WTC11 (cell line): ENCODE measurements around the gene CHAC1. TPM values are rescaled to one million over a fixed set of nuclear protein-coding genes. Genes with fewer than 3 reads are reported as not detected.

ENCODE experiments used
- AR ChIP-seq: fragments of 250-450 bp; sonication (Bioruptor Pico); IDR thresholded peaks from 2 replicates; pipeline ENCODE4 v1.9.0; 2021; ENCODE audit warnings: mild to moderate bottlenecking
- ARID4B ChIP-seq: sonication (generic); formaldehyde crosslinking; IDR thresholded peaks from 2 replicates; pipeline ENCODE4 v1.8.0; 2023; ENCODE audit warnings: missing genetic modification reagents, mild to moderate bottlenecking, borderline replicate concordance
- ATF2 ChIP-seq: sonication (generic); formaldehyde crosslinking; IDR thresholded peaks from 2 replicates; pipeline ENCODE4 v1.8.1; 2022; ENCODE audit warnings: low read depth, missing genetic modification reagents, borderline replicate concordance
- ELF4 ChIP-seq: sonication (generic); formaldehyde crosslinking; IDR thresholded peaks from 2 replicates; pipeline ENCODE4 v1.8.1; 2022; ENCODE audit warnings: low read depth, mild to moderate bottlenecking, moderate library complexity, missing genetic modification reagents
- FOXJ3 ChIP-seq: sonication (generic); formaldehyde crosslinking; IDR thresholded peaks from 2 replicates; pipeline ENCODE4 v1.9.0; 2021; ENCODE audit warnings: missing genetic modification reagents, mild to moderate bottlenecking, borderline replicate concordance
- GABPB1 ChIP-seq: sonication (generic); formaldehyde crosslinking; IDR thresholded peaks from 2 replicates; pipeline ENCODE4 v1.8.1; 2023; ENCODE audit warnings: mild to moderate bottlenecking, missing genetic modification reagents
- GTF2I ChIP-seq: fragments of 250-450 bp; sonication (Bioruptor Pico); conservative IDR thresholded peaks from 2 replicates; pipeline ENCODE4 v1.4.0; 2021; ENCODE audit warnings: mild to moderate bottlenecking
- IRF2 ChIP-seq: sonication (generic); formaldehyde crosslinking; IDR thresholded peaks from 2 replicates; pipeline ENCODE4 v1.8.0; 2022; ENCODE audit warnings: low read depth, missing genetic modification reagents, borderline replicate concordance
- NFE2L1 ChIP-seq: sonication (generic); formaldehyde crosslinking; IDR thresholded peaks from 2 replicates; pipeline ENCODE4 v1.8.1; 2023; ENCODE audit warnings: missing genetic modification reagents
- NR2C2 ChIP-seq: sonication (generic); formaldehyde crosslinking; IDR thresholded peaks from 2 replicates; pipeline ENCODE4 v1.8.0; 2022; ENCODE audit warnings: mild to moderate bottlenecking, missing genetic modification reagents
- RELA ChIP-seq: sonication (generic); formaldehyde crosslinking; IDR thresholded peaks from 2 replicates; pipeline ENCODE4 v1.8.1; 2022; ENCODE audit warnings: missing genetic modification reagents, mild to moderate bottlenecking, borderline replicate concordance
- USF1 ChIP-seq: sonication (generic); formaldehyde crosslinking; IDR thresholded peaks from 2 replicates; pipeline ENCODE4 v1.8.0; 2022; ENCODE audit warnings: mild to moderate bottlenecking, missing genetic modification reagents
- ZNF232 ChIP-seq: sonication (generic); formaldehyde crosslinking; IDR thresholded peaks from 2 replicates; pipeline ENCODE4 v1.8.0; 2022; ENCODE audit warnings: mild to moderate bottlenecking, missing genetic modification reagents
- ZNF423 ChIP-seq: fragments of 250-450 bp; sonication (Bioruptor Pico); IDR thresholded peaks from 2 replicates; pipeline ENCODE4 v2.1.2; 2022; ENCODE audit warnings: mild to moderate bottlenecking, moderate library complexity
- total RNA-seq: library from RNA; stranded (reverse); gene quantifications from 3 replicates; pipeline ENCODE4 v1.2.3, GENCODE V29; 2021
- TF ChIP-seq, protein P1 (sequence below): sonication (generic); formaldehyde crosslinking; conservative IDR thresholded peaks from 2 replicates; pipeline ENCODE4 v1.8.1; 2022; ENCODE audit warnings: mild to moderate bottlenecking, missing genetic modification reagents
- TF ChIP-seq, protein P2 (sequence below): sonication (generic); formaldehyde crosslinking; IDR thresholded peaks from 2 replicates; pipeline ENCODE4 v1.8.0; 2023; ENCODE audit warnings: mild to moderate bottlenecking, missing genetic modification reagents
- TF ChIP-seq, protein P3 (sequence below): sonication (generic); formaldehyde crosslinking; conservative IDR thresholded peaks from 2 replicates; pipeline ENCODE4 v1.8.1; 2023; ENCODE audit warnings: mild to moderate bottlenecking, low read depth, missing genetic modification reagents, moderate library complexity
- TF ChIP-seq, protein P4 (sequence below): sonication (generic); formaldehyde crosslinking; IDR thresholded peaks from 2 replicates; pipeline ENCODE4 v1.8.0; 2022; ENCODE audit warnings: mild to moderate bottlenecking, missing genetic modification reagents
- TF ChIP-seq, protein P5 (sequence below): fragments of 250-450 bp; sonication (Bioruptor Pico); IDR thresholded peaks from 2 replicates; pipeline ENCODE4 v2.1.2; 2022; ENCODE audit warnings: mild to moderate bottlenecking, moderate library complexity

Gene CHAC1
- total RNA-seq, 1 experiment from 2014 or later, result 31.0 TPM

DNA sequence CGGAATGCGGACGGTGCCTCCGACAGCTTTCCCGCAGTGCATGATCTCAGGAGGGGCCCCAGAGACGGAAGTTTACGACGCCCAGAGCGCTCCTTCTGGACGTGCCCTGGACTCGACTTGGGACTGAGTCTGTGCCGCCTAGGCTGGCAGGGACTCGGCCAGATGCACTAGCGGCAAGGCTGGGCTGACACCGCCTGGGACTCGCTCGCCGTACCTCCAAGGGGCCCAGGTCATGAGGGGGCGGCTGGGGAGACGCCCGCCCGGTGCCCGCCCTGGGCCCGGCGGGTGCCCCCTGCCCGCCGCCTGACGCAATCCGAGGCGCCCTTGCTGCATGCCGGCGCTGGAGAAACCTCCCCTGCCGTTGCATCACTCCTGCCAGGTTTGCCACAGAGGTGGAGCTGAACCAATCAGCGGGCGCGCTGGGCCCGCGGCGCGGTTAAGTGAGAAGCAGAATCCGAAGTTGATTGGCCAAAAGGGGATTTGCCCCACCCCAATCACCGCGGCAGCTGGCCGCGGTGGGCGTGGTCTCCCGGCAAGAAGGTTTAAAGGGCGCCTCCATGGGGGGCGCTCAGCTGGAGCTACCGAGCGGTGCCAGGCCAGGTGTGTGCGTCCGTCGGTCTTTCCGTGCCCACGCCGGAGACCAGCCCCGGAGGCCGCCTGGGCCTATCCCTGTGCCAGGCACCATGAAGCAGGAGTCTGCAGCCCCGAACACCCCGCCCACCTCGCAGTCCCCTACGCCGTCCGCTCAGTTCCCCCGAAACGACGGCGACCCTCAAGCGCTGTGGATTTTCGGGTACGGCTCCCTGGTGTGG lies at the start of gene CHAC1 (continued):
- no peak for TF ChIP-seq AR (CRISPR knock-in tag)
- TF ChIP-seq, protein P1, sequence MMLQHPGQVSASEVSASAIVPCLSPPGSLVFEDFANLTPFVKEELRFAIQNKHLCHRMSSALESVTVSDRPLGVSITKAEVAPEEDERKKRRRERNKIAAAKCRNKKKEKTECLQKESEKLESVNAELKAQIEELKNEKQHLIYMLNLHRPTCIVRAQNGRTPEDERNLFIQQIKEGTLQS (CRISPR knock-in tag), result peak; percentile 98
- TF ChIP-seq, protein P2, sequence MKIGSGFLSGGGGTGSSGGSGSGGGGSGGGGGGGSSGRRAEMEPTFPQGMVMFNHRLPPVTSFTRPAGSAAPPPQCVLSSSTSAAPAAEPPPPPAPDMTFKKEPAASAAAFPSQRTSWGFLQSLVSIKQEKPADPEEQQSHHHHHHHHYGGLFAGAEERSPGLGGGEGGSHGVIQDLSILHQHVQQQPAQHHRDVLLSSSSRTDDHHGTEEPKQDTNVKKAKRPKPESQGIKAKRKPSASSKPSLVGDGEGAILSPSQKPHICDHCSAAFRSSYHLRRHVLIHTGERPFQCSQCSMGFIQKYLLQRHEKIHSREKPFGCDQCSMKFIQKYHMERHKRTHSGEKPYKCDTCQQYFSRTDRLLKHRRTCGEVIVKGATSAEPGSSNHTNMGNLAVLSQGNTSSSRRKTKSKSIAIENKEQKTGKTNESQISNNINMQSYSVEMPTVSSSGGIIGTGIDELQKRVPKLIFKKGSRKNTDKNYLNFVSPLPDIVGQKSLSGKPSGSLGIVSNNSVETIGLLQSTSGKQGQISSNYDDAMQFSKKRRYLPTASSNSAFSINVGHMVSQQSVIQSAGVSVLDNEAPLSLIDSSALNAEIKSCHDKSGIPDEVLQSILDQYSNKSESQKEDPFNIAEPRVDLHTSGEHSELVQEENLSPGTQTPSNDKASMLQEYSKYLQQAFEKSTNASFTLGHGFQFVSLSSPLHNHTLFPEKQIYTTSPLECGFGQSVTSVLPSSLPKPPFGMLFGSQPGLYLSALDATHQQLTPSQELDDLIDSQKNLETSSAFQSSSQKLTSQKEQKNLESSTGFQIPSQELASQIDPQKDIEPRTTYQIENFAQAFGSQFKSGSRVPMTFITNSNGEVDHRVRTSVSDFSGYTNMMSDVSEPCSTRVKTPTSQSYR (CRISPR knock-in tag), result 0 out of 2 replicates have a peak, but pooled peaks have one; percentile 40
- no peak; the same call in 1 of the 2 replicates for TF ChIP-seq IRF2 (CRISPR knock-in tag)
- no peak for TF ChIP-seq NR2C2
- peak; percentile 98 for TF ChIP-seq GABPB1 (CRISPR knock-in tag)
- peak; percentile 79; the same call in 1 of the 2 replicates for TF ChIP-seq ARID4B (CRISPR knock-in tag)
- 0 out of 2 replicates have a peak, but pooled peaks have one; percentile 10 for TF ChIP-seq ZNF232
- TF ChIP-seq NFE2L1 (CRISPR knock-in tag), result no peak
- TF ChIP-seq ELF4, result no peak; the same call in 1 of the 2 replicates
- TF ChIP-seq, protein P3, sequence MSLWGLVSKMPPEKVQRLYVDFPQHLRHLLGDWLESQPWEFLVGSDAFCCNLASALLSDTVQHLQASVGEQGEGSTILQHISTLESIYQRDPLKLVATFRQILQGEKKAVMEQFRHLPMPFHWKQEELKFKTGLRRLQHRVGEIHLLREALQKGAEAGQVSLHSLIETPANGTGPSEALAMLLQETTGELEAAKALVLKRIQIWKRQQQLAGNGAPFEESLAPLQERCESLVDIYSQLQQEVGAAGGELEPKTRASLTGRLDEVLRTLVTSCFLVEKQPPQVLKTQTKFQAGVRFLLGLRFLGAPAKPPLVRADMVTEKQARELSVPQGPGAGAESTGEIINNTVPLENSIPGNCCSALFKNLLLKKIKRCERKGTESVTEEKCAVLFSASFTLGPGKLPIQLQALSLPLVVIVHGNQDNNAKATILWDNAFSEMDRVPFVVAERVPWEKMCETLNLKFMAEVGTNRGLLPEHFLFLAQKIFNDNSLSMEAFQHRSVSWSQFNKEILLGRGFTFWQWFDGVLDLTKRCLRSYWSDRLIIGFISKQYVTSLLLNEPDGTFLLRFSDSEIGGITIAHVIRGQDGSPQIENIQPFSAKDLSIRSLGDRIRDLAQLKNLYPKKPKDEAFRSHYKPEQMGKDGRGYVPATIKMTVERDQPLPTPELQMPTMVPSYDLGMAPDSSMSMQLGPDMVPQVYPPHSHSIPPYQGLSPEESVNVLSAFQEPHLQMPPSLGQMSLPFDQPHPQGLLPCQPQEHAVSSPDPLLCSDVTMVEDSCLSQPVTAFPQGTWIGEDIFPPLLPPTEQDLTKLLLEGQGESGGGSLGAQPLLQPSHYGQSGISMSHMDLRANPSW, result no peak
- no peak for TF ChIP-seq ZNF423
- TF ChIP-seq, protein P4, sequence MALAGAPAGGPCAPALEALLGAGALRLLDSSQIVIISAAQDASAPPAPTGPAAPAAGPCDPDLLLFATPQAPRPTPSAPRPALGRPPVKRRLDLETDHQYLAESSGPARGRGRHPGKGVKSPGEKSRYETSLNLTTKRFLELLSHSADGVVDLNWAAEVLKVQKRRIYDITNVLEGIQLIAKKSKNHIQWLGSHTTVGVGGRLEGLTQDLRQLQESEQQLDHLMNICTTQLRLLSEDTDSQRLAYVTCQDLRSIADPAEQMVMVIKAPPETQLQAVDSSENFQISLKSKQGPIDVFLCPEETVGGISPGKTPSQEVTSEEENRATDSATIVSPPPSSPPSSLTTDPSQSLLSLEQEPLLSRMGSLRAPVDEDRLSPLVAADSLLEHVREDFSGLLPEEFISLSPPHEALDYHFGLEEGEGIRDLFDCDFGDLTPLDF, result no peak
- TF ChIP-seq FOXJ3, result no peak
- TF ChIP-seq, protein P5, sequence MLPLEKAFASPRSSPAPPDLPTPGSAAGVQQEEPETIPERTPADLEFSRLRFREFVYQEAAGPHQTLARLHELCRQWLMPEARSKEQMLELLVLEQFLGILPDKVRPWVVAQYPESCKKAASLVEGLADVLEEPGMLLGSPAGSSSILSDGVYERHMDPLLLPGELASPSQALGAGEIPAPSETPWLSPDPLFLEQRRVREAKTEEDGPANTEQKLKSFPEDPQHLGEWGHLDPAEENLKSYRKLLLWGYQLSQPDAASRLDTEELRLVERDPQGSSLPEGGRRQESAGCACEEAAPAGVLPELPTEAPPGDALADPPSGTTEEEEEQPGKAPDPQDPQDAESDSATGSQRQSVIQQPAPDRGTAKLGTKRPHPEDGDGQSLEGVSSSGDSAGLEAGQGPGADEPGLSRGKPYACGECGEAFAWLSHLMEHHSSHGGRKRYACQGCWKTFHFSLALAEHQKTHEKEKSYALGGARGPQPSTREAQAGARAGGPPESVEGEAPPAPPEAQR (CRISPR knock-in tag), result no peak
- 0 out of 2 replicates have a peak, but pooled peaks have one; percentile 64 for TF ChIP-seq USF1 (CRISPR knock-in tag)
- TF ChIP-seq RELA, result no peak; the same call in 1 of the 2 replicates
- TF ChIP-seq ATF2 (CRISPR knock-in tag), result no peak
- TF ChIP-seq GTF2I, result no peak
